ENCODE results near the gene CDKN2B-AS1.

DNA sequence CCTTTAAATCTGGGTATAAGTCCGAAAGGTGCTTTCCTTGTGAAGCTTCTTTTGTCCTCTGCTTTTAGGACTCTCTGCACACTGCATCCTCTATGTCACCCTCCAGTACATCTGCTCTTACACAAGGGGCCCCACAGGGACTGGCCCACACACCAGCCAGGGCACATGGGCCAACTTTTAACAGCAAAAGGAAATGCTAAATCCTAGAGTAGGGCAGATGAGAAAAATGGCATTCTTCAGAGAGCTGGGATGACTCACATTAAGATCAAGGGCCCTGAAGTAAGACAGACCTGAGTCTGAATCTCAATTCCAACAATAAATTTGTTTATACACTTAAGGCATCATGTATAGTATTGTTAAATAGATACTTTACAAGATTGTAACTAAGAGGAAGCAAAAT lies 54.8 kb downstream of the CDKN2B-AS1 start:
- no peak for TF ChIP-seq POLR2A (IDR thresholded peaks at IDR 0.05)
- TF ChIP-seq, protein P1, sequence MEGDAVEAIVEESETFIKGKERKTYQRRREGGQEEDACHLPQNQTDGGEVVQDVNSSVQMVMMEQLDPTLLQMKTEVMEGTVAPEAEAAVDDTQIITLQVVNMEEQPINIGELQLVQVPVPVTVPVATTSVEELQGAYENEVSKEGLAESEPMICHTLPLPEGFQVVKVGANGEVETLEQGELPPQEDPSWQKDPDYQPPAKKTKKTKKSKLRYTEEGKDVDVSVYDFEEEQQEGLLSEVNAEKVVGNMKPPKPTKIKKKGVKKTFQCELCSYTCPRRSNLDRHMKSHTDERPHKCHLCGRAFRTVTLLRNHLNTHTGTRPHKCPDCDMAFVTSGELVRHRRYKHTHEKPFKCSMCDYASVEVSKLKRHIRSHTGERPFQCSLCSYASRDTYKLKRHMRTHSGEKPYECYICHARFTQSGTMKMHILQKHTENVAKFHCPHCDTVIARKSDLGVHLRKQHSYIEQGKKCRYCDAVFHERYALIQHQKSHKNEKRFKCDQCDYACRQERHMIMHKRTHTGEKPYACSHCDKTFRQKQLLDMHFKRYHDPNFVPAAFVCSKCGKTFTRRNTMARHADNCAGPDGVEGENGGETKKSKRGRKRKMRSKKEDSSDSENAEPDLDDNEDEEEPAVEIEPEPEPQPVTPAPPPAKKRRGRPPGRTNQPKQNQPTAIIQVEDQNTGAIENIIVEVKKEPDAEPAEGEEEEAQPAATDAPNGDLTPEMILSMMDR (IDR thresholded peaks at IDR 0.05): no peak
